ENCODE data around the gene UNC5B. TPM values are rescaled to one million over a fixed set of nuclear protein-coding genes. Genes with fewer than 3 reads are reported as not detected.
A peak's percentile ranks its signal among the peaks of the same experiment; 100 is the strongest.

UNC5B gene
- polyA plus RNA-seq, 3 donors = 0.04 to 0.72 TPM; not detected in 1

DNA sequence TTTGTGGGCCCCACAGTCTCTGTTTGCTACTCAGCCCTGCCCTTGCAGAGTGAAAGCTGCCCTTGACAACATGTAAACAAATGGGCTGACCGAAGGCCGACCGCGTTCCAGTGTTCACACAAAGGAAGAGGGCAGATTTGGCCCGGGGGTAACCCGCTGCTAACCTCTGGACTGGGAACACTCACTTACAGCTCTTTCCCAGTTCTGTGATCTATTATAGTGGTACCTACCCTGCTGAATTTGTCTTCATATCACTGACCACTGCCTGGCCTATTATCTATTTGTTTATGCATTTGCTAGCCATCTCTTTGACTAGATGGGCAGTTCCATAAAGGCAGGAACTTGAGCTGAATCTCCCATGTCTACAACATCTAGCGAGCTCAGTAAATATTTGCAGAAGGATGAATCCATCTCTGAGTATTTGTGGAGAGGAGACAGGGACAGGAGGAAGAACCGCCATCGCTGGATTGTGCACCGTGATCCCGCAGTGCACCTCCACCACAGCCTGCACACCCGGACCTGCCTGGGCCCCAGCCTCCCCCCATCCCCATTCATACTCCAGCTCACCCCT lies 121.9 kb downstream of the UNC5B start:
- H3K4me1 Mint-ChIP-seq = peaks cover 26% of the 10 kb centered on the region
- Histone ChIP-seq H3K4me3 (replicated peaks in 1 of 3; ENCODE audit: low read depth in 2 of 3, low read length in 3 of 3) (no peak overlapping the region), H3K27me3 (ENCODE audit: control insufficient read depth in 2 of 2, insufficient read depth in 2 of 2, low read length in 2 of 2) (no peaks in the 10 kb centered on the region), H3K4me1 (ENCODE audit: control insufficient read depth in 1 of 2, insufficient read depth in 2 of 2, low read length in 2 of 2) (peaks cover 22 to 28% of the 10 kb centered on the region in 2 donors), H3K4me2 (replicated peaks; ENCODE audit: extremely low read depth, low read length, poor library complexity, severe bottlenecking) (no peak overlapping the region), H3K36me3 (replicated peaks in 1 of 2; ENCODE audit: control insufficient read depth in 1 of 2, insufficient read depth in 2 of 2, low read length in 2 of 2) (peaks cover 34 to 79% of the 10 kb centered on the region in 2 donors), H4K20me1 (ENCODE audit: insufficient read depth, low read length) (peaks cover 55% of the 10 kb centered on the region), H3K79me2 (ENCODE audit: insufficient read depth, low read length) (peaks cover 18% of the 10 kb centered on the region), H3K9me3 (replicated peaks in 1 of 2; ENCODE audit: control insufficient read depth in 1 of 2, insufficient read depth in 1 of 2, low read length in 2 of 2) (no peaks in the 10 kb centered on the region), H2AFZ (ENCODE audit: insufficient read depth, low read depth, low read length, poor library complexity, severe bottlenecking) (no peak overlapping the region), H3K27ac (ENCODE audit: low read depth in 1 of 2, low read length in 2 of 2) (peak overlapping the region in 1 of 2 donors; percentile 68), H3K9ac (ENCODE audit: insufficient read depth, low read length, poor library complexity, severe bottlenecking) (no peak overlapping the region)
- H3K9me3 Mint-ChIP-seq = no peaks in the 10 kb centered on the region
- peaks cover 65 to 72% of the 10 kb centered on the region in 2 donors for H3K36me3 Mint-ChIP-seq
- peaks cover 0 to 5% (median 4%) of the 10 kb centered on the region in 3 donors for H3K27me3 Mint-ChIP-seq (ENCODE audit: low read depth in 3 of 3)
- no peak for DNase-seq
- intact Hi-C loops (cut with micrococcal nuclease) = no loop called here
- TF ChIP-seq, protein P1, sequence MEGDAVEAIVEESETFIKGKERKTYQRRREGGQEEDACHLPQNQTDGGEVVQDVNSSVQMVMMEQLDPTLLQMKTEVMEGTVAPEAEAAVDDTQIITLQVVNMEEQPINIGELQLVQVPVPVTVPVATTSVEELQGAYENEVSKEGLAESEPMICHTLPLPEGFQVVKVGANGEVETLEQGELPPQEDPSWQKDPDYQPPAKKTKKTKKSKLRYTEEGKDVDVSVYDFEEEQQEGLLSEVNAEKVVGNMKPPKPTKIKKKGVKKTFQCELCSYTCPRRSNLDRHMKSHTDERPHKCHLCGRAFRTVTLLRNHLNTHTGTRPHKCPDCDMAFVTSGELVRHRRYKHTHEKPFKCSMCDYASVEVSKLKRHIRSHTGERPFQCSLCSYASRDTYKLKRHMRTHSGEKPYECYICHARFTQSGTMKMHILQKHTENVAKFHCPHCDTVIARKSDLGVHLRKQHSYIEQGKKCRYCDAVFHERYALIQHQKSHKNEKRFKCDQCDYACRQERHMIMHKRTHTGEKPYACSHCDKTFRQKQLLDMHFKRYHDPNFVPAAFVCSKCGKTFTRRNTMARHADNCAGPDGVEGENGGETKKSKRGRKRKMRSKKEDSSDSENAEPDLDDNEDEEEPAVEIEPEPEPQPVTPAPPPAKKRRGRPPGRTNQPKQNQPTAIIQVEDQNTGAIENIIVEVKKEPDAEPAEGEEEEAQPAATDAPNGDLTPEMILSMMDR (IDR thresholded peaks at IDR 0.05) = no peak
- peak overlapping the region in 2 of 7 donors; percentile 78 to 85 for H3K27ac Mint-ChIP-seq
- 93% methylated on average over 3 of the region's 12 CpGs for WGBS (ENCODE audit: insufficient coverage)
- H3K4me3 Mint-ChIP-seq = no peak overlapping the region

DNA sequence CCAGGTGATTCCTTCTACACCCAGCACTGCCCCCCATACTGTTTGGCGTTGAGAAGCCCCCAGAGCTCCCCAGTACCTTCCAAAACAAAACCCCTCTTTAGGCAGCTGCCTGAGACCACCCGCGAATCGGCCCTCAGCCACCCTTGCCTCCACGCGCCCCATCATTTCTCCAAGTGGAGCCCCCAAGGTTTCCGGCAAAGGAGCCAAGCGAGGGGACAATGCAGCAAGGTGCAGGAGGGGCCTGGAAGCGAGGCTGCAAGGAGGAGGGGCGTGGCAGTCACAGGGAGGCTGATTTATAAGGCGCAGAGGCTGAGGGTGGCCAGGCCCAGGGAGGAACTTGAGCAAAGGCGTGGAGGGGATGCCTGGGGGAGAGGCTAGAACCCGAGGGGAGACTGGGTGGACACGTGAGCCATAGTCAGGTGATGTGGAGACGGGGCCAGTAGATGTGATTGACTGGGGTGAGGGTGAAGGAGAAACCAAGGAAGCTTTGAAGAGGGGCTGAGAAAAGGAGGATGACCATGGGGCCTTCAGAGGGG lies 122.9 kb downstream of the UNC5B start:
- Histone ChIP-seq H3K9me3 (replicated peaks in 1 of 2; ENCODE audit: control insufficient read depth in 1 of 2, insufficient read depth in 1 of 2, low read length in 2 of 2) (no peaks in the 10 kb centered on the region), H3K36me3 (replicated peaks in 1 of 2; ENCODE audit: control insufficient read depth in 1 of 2, insufficient read depth in 2 of 2, low read length in 2 of 2) (peaks cover 34 to 79% of the 10 kb centered on the region in 2 donors), H3K79me2 (ENCODE audit: insufficient read depth, low read length) (peaks cover 18% of the 10 kb centered on the region), H3K4me1 (ENCODE audit: control insufficient read depth in 1 of 2, insufficient read depth in 2 of 2, low read length in 2 of 2) (peaks cover 22 to 28% of the 10 kb centered on the region in 2 donors), H2AFZ (ENCODE audit: insufficient read depth, low read depth, low read length, poor library complexity, severe bottlenecking) (no peak overlapping the region), H3K27me3 (ENCODE audit: control insufficient read depth in 2 of 2, insufficient read depth in 2 of 2, low read length in 2 of 2) (no peaks in the 10 kb centered on the region), H3K27ac (ENCODE audit: low read depth in 1 of 2, low read length in 2 of 2) (no peak overlapping the region), H3K4me2 (replicated peaks; ENCODE audit: extremely low read depth, low read length, poor library complexity, severe bottlenecking) (no peak overlapping the region), H3K9ac (ENCODE audit: insufficient read depth, low read length, poor library complexity, severe bottlenecking) (no peak overlapping the region), H3K4me3 (replicated peaks in 1 of 3; ENCODE audit: low read depth in 2 of 3, low read length in 3 of 3) (no peak overlapping the region), H4K20me1 (ENCODE audit: insufficient read depth, low read length) (peaks cover 46% of the 10 kb centered on the region)
- Mint-ChIP-seq H3K4me3 (no peak overlapping the region), H3K27ac (peak overlapping the region in 1 of 7 donors; percentile 21), H3K36me3 (peaks cover 65 to 72% of the 10 kb centered on the region in 2 donors), H3K4me1 (peaks cover 26% of the 10 kb centered on the region), H3K27me3 (ENCODE audit: low read depth in 3 of 3) (peaks cover 0 to 5% (median 4%) of the 10 kb centered on the region in 3 donors), H3K9me3 (no peaks in the 10 kb centered on the region)
- WGBS (ENCODE audit: insufficient coverage) = 89% methylated on average over 15 of the region's 15 CpGs
- intact Hi-C loops (cut with micrococcal nuclease) = no loop called here
- DNase-seq = no peak
- TF ChIP-seq, protein P1 (IDR thresholded peaks at IDR 0.05) = no peak

Data from CD14-positive monocyte (primary cell).